GM23338 (cell line): ENCODE data around the gene GLRX. TPM values are rescaled to one million over a fixed set of nuclear protein-coding genes. Genes with fewer than 3 reads are reported as not detected.
A peak's percentile ranks its signal among the peaks of the same experiment; 100 is the strongest.

Source experiments
- ATAC-seq: fragments of 200-7000 bp; cut with Tn5 transposase; 3 replicates; pipeline ENCODE4 v1.9.1; 2020
- DNase-seq: peaks from one replicate; pipeline ENCODE4 v3.0.0-alpha.2; 2015; ENCODE audit warnings: low spot score
- H2AFZ ChIP-seq: fragments of 200-600 bp; sonication (generic); 2 replicates; pipeline ENCODE4 v1.8.0; 2016; ENCODE audit warnings: antibody characterized with exemption, mild to moderate bottlenecking, moderate library complexity
- H3F3A ChIP-seq: fragments of 200-600 bp; sonication (generic); replicated peaks from 2 replicates; pipeline ENCODE4 v1.8.0; 2017; ENCODE audit warnings: antibody characterized with exemption, mixed run types, low read depth
- H3K27ac ChIP-seq: fragments of 200-600 bp; sonication (generic); 2 replicates; pipeline ENCODE4 v1.6.1; 2016; ENCODE audit warnings: low read depth
- H3K27me3 ChIP-seq: fragments of 200-600 bp; sonication (generic); 2 replicates; pipeline ENCODE4 v1.8.0; 2016; ENCODE audit warnings: mild to moderate bottlenecking, mixed run types, moderate library complexity; ENCODE audit not compliant: insufficient read depth
- H3K36me3 ChIP-seq: fragments of 200-600 bp; sonication (generic); 2 replicates; pipeline ENCODE4 v1.8.0; 2016; ENCODE audit warnings: mild to moderate bottlenecking; ENCODE audit not compliant: insufficient read depth
- H3K4me1 ChIP-seq: fragments of 200-600 bp; sonication (generic); 2 replicates; pipeline ENCODE4 v1.8.0; 2016; ENCODE audit warnings: mild to moderate bottlenecking, moderate library complexity; ENCODE audit not compliant: insufficient read depth
- H3K4me2 ChIP-seq: fragments of 200-600 bp; sonication (generic); 2 replicates; pipeline ENCODE4 v1.7.1; 2017; ENCODE audit warnings: mixed run types
- H3K4me3 ChIP-seq: fragments of 200-600 bp; sonication (generic); 2 replicates; pipeline ENCODE4 v1.6.1; 2016; ENCODE audit warnings: mixed run types
- H3K79me2 ChIP-seq: fragments of 200-600 bp; sonication (generic); replicated peaks from 2 replicates; pipeline ENCODE4 v1.8.0; 2017; ENCODE audit warnings: mild to moderate bottlenecking; ENCODE audit not compliant: insufficient read depth
- H3K9me2 ChIP-seq: fragments of 200-600 bp; sonication (generic); 2 replicates; pipeline ENCODE4 v1.8.0; 2017; ENCODE audit not compliant: insufficient read depth
- H4K20me1 ChIP-seq: fragments of 200-600 bp; sonication (generic); replicated peaks from 2 replicates; pipeline ENCODE4 v1.8.0; 2017; ENCODE audit warnings: mild to moderate bottlenecking; ENCODE audit not compliant: insufficient read depth
- H3K27ac Mint-ChIP-seq: 2 replicates; pipeline ENCODE4 v1.8.0; 2020; ENCODE audit warnings: inconsistent platforms, mild to moderate bottlenecking, moderate library complexity, mixed read lengths
- H3K27me3 Mint-ChIP-seq: 3 replicates; pipeline ENCODE4 v1.8.0; 2022; ENCODE audit warnings: low read depth, mild to moderate bottlenecking, moderate library complexity, mixed read lengths, inconsistent platforms; ENCODE audit not compliant: insufficient read depth, poor library complexity
- H3K36me3 Mint-ChIP-seq: 3 replicates; pipeline ENCODE4 v1.8.0; 2021; ENCODE audit warnings: low read depth, mild to moderate bottlenecking, inconsistent platforms, moderate library complexity, mixed read lengths
- H3K4me1 Mint-ChIP-seq: 3 replicates; pipeline ENCODE4 v1.8.0; 2020; ENCODE audit warnings: mild to moderate bottlenecking, inconsistent platforms, mixed read lengths
- H3K4me3 Mint-ChIP-seq: 3 replicates; pipeline ENCODE4 v1.8.0; 2021; ENCODE audit warnings: moderate library complexity, mild to moderate bottlenecking, inconsistent platforms, mixed read lengths
- H3K9me3 Mint-ChIP-seq: 3 replicates; pipeline ENCODE4 v1.8.0; 2020; ENCODE audit warnings: moderate library complexity, mild to moderate bottlenecking, inconsistent platforms, mixed read lengths
- CREB1 ChIP-seq: fragments of 250-450 bp; sonication (Bioruptor Pico); IDR thresholded peaks from 2 replicates; pipeline ENCODE4 v1.5.0; 2020; ENCODE audit warnings: low read depth, mild to moderate bottlenecking, moderate library complexity
- ETS1 ChIP-seq: IDR thresholded peaks from 2 replicates; pipeline ENCODE4 v1.6.1; 2016; ENCODE audit warnings: antibody characterized with exemption
- EZH2 ChIP-seq: fragments of 200-600 bp; sonication (generic); IDR thresholded peaks from one replicate; pipeline ENCODE4 v1.8.0; 2017; ENCODE audit warnings: antibody characterized with exemption, mild to moderate bottlenecking, low read depth; ENCODE audit not compliant: unreplicated experiment
- JUNB ChIP-seq: IDR thresholded peaks from one replicate; pipeline ENCODE4 v1.6.1; 2016; ENCODE audit warnings: antibody characterized with exemption; ENCODE audit not compliant: unreplicated experiment
- POLR2AphosphoS5 ChIP-seq: IDR thresholded peaks from 2 replicates; pipeline ENCODE4 v1.6.1; 2016; ENCODE audit warnings: antibody characterized with exemption, low read depth
- STAT1 ChIP-seq: IDR thresholded peaks from one replicate; pipeline ENCODE4 v1.6.1; 2016; ENCODE audit warnings: antibody characterized with exemption; ENCODE audit not compliant: unreplicated experiment
- ZNF114 ChIP-seq: fragments of 250-450 bp; sonication (Bioruptor Pico); IDR thresholded peaks from 2 replicates; pipeline ENCODE4 v1.5.0; 2020; ENCODE audit warnings: mild to moderate bottlenecking, moderate library complexity
- ZNF331 ChIP-seq: fragments of 250-450 bp; sonication (Bioruptor Pico); IDR thresholded peaks from 2 replicates; pipeline ENCODE4 v1.5.0; 2020; ENCODE audit warnings: low read depth, mild to moderate bottlenecking, moderate library complexity
- polyA plus RNA-seq: library from polyadenylated mRNA; unstranded; fragments of >200 nt; fragmentation: Nextera tagmentation; extraction: Ambion mirVana; gene quantifications from 2 replicates; pipeline ENCODE4 v1.2.1, GENCODE V29; 2016
- total RNA-seq: library from RNA; depleted of rRNA; stranded (reverse); fragments of >200 nt; shearing (Covaris generic); gene quantifications from 2 replicates; pipeline ENCODE4 v1.2.3, GENCODE V29; 2014

GLRX gene
- total and polyA plus RNA-seq, 2 experiments from 2014 or later = 9.5 to 42.2 TPM

- H3K79me2 ChIP-seq = no peaks in the 10 kb centered on the region
- ATAC-seq = no peak
Observed at GRCh38 chr5:95826949-95827891, 4.7 kb upstream of the GLRX start.

GRCh38 chr5:95825495-95825894, 3.0 kb upstream of the GLRX start:
- no peak overlapping the region for H3K4me2 ChIP-seq
- no peak overlapping the region for H2AFZ ChIP-seq
- no peaks in the 10 kb centered on the region for H3K9me3 Mint-ChIP-seq
- H3K27ac ChIP-seq = no peak overlapping the region
- H3K27me3 ChIP-seq = no peaks in the 10 kb centered on the region
- H3K9me2 ChIP-seq = no peaks in the 10 kb centered on the region
- DNase-seq = no peak
- no peak for TF ChIP-seq STAT1
- no peak for TF ChIP-seq ZNF114
- TF ChIP-seq ETS1 = no peak
- H3K79me2 ChIP-seq = no peaks in the 10 kb centered on the region
- peaks cover 29% of the 10 kb centered on the region for H3K4me1 Mint-ChIP-seq
- no peaks in the 10 kb centered on the region for H3K36me3 Mint-ChIP-seq
- H3K36me3 ChIP-seq = no peaks in the 10 kb centered on the region
- no peaks in the 10 kb centered on the region for H3F3A ChIP-seq
- peaks cover 21% of the 10 kb centered on the region for H3K4me1 ChIP-seq
- no peak overlapping the region for H3K4me3 Mint-ChIP-seq
- ATAC-seq = no peak
- H3K4me3 ChIP-seq = no peak overlapping the region
- no peak overlapping the region for H3K27ac Mint-ChIP-seq
- no peaks in the 10 kb centered on the region for H4K20me1 ChIP-seq
- H3K27me3 Mint-ChIP-seq = peaks cover 6% of the 10 kb centered on the region

More at GRCh38 chr5:95826949-95827891, 4.7 kb upstream of the GLRX start:
- Histone ChIP-seq H3K36me3 (no peaks in the 10 kb centered on the region), H3K4me1 (peaks cover 15% of the 10 kb centered on the region), H3K4me2 (no peak overlapping the region), H2AFZ (no peak overlapping the region), H4K20me1 (no peaks in the 10 kb centered on the region), H3F3A (no peaks in the 10 kb centered on the region), H3K4me3 (no peak overlapping the region), H3K9me2 (no peaks in the 10 kb centered on the region), H3K27ac (no peak overlapping the region), H3K27me3 (no peaks in the 10 kb centered on the region)
- no peak for DNase-seq
- peaks cover 2% of the 10 kb centered on the region for H3K27me3 Mint-ChIP-seq
- H3K36me3 Mint-ChIP-seq = no peaks in the 10 kb centered on the region
- TF ChIP-seq EZH2 = no peak
- no peak for TF ChIP-seq ZNF114
- H3K4me3 Mint-ChIP-seq = no peak overlapping the region
- H3K4me1 Mint-ChIP-seq = peaks cover 19% of the 10 kb centered on the region
- H3K9me3 Mint-ChIP-seq = no peaks in the 10 kb centered on the region
- no peak overlapping the region for H3K27ac Mint-ChIP-seq

GRCh38 chr5:95824747-95825146, 2.2 kb upstream of the GLRX start:
- Mint-ChIP-seq H3K27ac (no peak overlapping the region), H3K4me3 (no peak overlapping the region), H3K27me3 (peaks cover 6% of the 10 kb centered on the region), H3K9me3 (no peaks in the 10 kb centered on the region), H3K4me1 (peaks cover 29% of the 10 kb centered on the region), H3K36me3 (no peaks in the 10 kb centered on the region)
- H3K79me2 ChIP-seq = no peaks in the 10 kb centered on the region
- DNase-seq = no peak
- H3K4me3 ChIP-seq = no peak overlapping the region
- no peaks in the 10 kb centered on the region for H3K27me3 ChIP-seq
- no peaks in the 10 kb centered on the region for H4K20me1 ChIP-seq
- no peaks in the 10 kb centered on the region for H3K9me2 ChIP-seq
- TF ChIP-seq ZNF114 (no peak), JUNB (no peak), ZNF331 (CRISPR knock-in tag) (no peak), ETS1 (no peak), CREB1 (CRISPR knock-in tag) (no peak), EZH2 (no peak), POLR2AphosphoS5 (no peak)
- H3K27ac ChIP-seq = no peak overlapping the region
- H3K36me3 ChIP-seq = no peaks in the 10 kb centered on the region
- no peak overlapping the region for H3K4me2 ChIP-seq
- H3K4me1 ChIP-seq = peaks cover 21% of the 10 kb centered on the region
- H2AFZ ChIP-seq = peak overlapping the region; percentile 97
- no peaks in the 10 kb centered on the region for H3F3A ChIP-seq
- ATAC-seq = no peak
